A549 (cell line): ENCODE measurements around the gene ITSN2. TPM values are rescaled to one million over a fixed set of nuclear protein-coding genes. Genes with fewer than 3 reads are reported as not detected.
"Not testable (repeated sequence)": the region's sequence is repeated elsewhere in the genome, so short reads cannot be mapped to it uniquely, and the experiment has no call there.

ENCODE experiments used
- ATAC-seq, 2 experiments: fragments of 200-7000 bp in 1 of 2; fragments of >200 bp in 1 of 2; cut with Nextera tagmentation in 1 of 2; cut with Tn5 transposase in 1 of 2; 3 replicates each; pipeline versions ENCODE4 v1.8.0 to v1.9.1; 2018 to 2020; ENCODE audit warnings: mild to moderate bottlenecking in 1 of 2, moderate library complexity in 1 of 2
- CTCF ChIA-PET: fragments of 300-600 bp; sonication (Branson Sonifier 250); formaldehyde crosslinking; extraction: SDS; loops from one replicate; lab custom pipeline; 2021; ENCODE audit warnings: antibody characterized with exemption, inconsistent platforms; lab: Yijun Ruan, JAX
- POLR2A ChIA-PET: fragments of 350-600 bp; formaldehyde crosslinking; extraction: SDS; loops from one replicate; lab custom pipeline; 2021; ENCODE audit warnings: antibody characterized with exemption, inconsistent platforms; lab: Yijun Ruan, JAX
- DNase-seq, 2 experiments: peaks; one replicate each; pipeline versions ENCODE4 v3.0.0 to v3.0.0-alpha.2; 2011 to 2016; ENCODE audit warnings: low read depth in 1 of 2, low spot score in 1 of 2
- FAIRE-seq: peaks from 2 replicates; lab custom pipeline; 2011; peaks lifted over from hg19 to GRCh38; lab: Jason Lieb, UNC
- H3K27ac ChIP-seq, 2 experiments: fragments of >200 bp; sonication (Bioruptor Twin); formaldehyde crosslinking; 3 replicates each; pipeline ENCODE4 v1.5.1; 2016 to 2017
- H3K4me1 ChIP-seq: fragments of >200 bp; sonication (Bioruptor Twin); formaldehyde crosslinking; 3 replicates; pipeline ENCODE4 v1.6.1; 2016
- H3K4me2 ChIP-seq: fragments of >200 bp; sonication (Bioruptor Twin); formaldehyde crosslinking; 3 replicates; pipeline ENCODE4 v1.6.1; 2016
- H3K4me3 ChIP-seq: fragments of >200 bp; sonication (Bioruptor Twin); formaldehyde crosslinking; 3 replicates; pipeline ENCODE4 v1.5.1; 2016
- H3K9me3 ChIP-seq: fragments of >200 bp; sonication (Bioruptor Twin); formaldehyde crosslinking; 3 replicates; pipeline ENCODE4 v1.6.1; 2016
- BHLHE40 ChIP-seq: IDR thresholded peaks from 2 replicates; pipeline ENCODE4 v1.6.1; 2012; ENCODE audit warnings: low read depth, low read length, inconsistent platforms
- CBX8 ChIP-seq: fragments of 200-600 bp; sonication (generic); IDR thresholded peaks from 2 replicates; pipeline ENCODE4 v1.6.1; 2016
- CEBPB ChIP-seq, 2 experiments: fragments of >200 bp in 1 of 2; sonication (Bioruptor Twin) in 1 of 2; formaldehyde crosslinking in 1 of 2; IDR thresholded peaks; 2 replicates each; pipeline ENCODE4 v1.6.1; 2012 to 2016
- FOSL2 ChIP-seq, 2 experiments: fragments of 450-650 bp in 1 of 2; fragments of >200 bp in 1 of 2; sonication (Bioruptor Twin) in 1 of 2; formaldehyde crosslinking; IDR thresholded peaks; 2 replicates each; pipeline versions ENCODE4 v1.5.0 to v1.6.1; 2016 to 2020; ENCODE audit warnings: mild to moderate bottlenecking in 1 of 2, moderate library complexity in 1 of 2
- HOXB5 ChIP-seq: fragments of 250-450 bp; sonication (Bioruptor Pico); IDR thresholded peaks from 2 replicates; pipeline ENCODE4 v1.5.0; 2020; ENCODE audit warnings: mild to moderate bottlenecking, moderate library complexity
- KDM1A ChIP-seq: fragments of 200-600 bp; sonication (generic); IDR thresholded peaks from 2 replicates; pipeline ENCODE4 v1.6.1; 2016; ENCODE audit warnings: low read depth, mild to moderate bottlenecking
- MAFK ChIP-seq: fragments of 450-650 bp; IDR thresholded peaks from 2 replicates; pipeline ENCODE4 v1.6.1; 2014; ENCODE audit not compliant: partially characterized antibody
- MAZ ChIP-seq: fragments of 150-350 bp; IDR thresholded peaks from 2 replicates; pipeline ENCODE4 v1.6.1; 2014; ENCODE audit warnings: antibody characterized with exemption, low read depth, low read length, borderline replicate concordance
- MYC ChIP-seq: IDR thresholded peaks from 2 replicates; pipeline ENCODE4 v1.6.1; 2012; ENCODE audit warnings: mild to moderate bottlenecking, inconsistent platforms, low read length, improper control_type of control experiment, borderline replicate concordance
- NPAS2 ChIP-seq: fragments of 250-450 bp; sonication (Bioruptor Pico); IDR thresholded peaks from 2 replicates; pipeline ENCODE4 v1.8.0; 2022; ENCODE audit warnings: mild to moderate bottlenecking, moderate library complexity, borderline replicate concordance
- PHF8 ChIP-seq: fragments of 200-600 bp; sonication (generic); IDR thresholded peaks from 2 replicates; pipeline ENCODE4 v1.6.1; 2016; ENCODE audit warnings: low read depth, mild to moderate bottlenecking, antibody characterized with exemption, moderate library complexity, borderline replicate concordance
- POLR2A ChIP-seq: IDR thresholded peaks from 2 replicates; pipeline ENCODE4 v1.6.1; 2012; ENCODE audit warnings: mild to moderate bottlenecking, low read length
- RCOR1 ChIP-seq: fragments of 150-350 bp; IDR thresholded peaks from 2 replicates; pipeline ENCODE4 v1.6.1; 2014; ENCODE audit warnings: antibody characterized with exemption, low read length, low read depth
- RNF2 ChIP-seq: fragments of 200-600 bp; sonication (generic); IDR thresholded peaks from 2 replicates; pipeline ENCODE4 v1.6.1; 2016; ENCODE audit warnings: low read depth, mild to moderate bottlenecking, antibody characterized with exemption, moderate library complexity, borderline replicate concordance
- TFCP2L1 ChIP-seq: fragments of 250-450 bp; sonication (Bioruptor Pico); IDR thresholded peaks from 2 replicates; pipeline ENCODE4 v1.5.0; 2021; ENCODE audit warnings: mild to moderate bottlenecking
- TP53 ChIP-seq: fragments of 250-450 bp; sonication (Bioruptor Pico); IDR thresholded peaks from 2 replicates; pipeline ENCODE4 v1.5.0; 2021; ENCODE audit warnings: mild to moderate bottlenecking, moderate library complexity
- ZFP36 ChIP-seq: fragments of 450-650 bp; IDR thresholded peaks from 2 replicates; pipeline ENCODE4 v1.6.1; 2014; ENCODE audit warnings: borderline replicate concordance; ENCODE audit not compliant: partially characterized antibody
- ZNF302 ChIP-seq: fragments of 250-450 bp; sonication (Bioruptor Pico); IDR thresholded peaks from 2 replicates; pipeline ENCODE4 v1.9.0; 2021; ENCODE audit warnings: inconsistent platforms, mild to moderate bottlenecking, moderate library complexity
- ZSCAN20 ChIP-seq: fragments of 250-450 bp; sonication (Bioruptor Pico); IDR thresholded peaks from 2 replicates; pipeline ENCODE4 v1.8.0; 2022; ENCODE audit warnings: mild to moderate bottlenecking, moderate library complexity
- WGBS: methylation state at CpG from one replicate; pipeline ENCODE4 v1.1.6; 2017; ENCODE audit errors: missing lambda C conversion rate; 5-methylcytosine and 5-hydroxymethylcytosine counted together
- polyA plus RNA-seq, 4 experiments: library from polyadenylated mRNA; depleted of rRNA in 3 of 4; stranded (reverse); fragments of >200 nt; fragmentation: RNase III in 1 of 4; extraction: RNeasy Plus Mini Kit Qiagen cat#74134 plus additional on column Dnase treatment in 1 of 4; gene quantifications; 2 replicates in 3 of 4; 3 replicates in 1 of 4; pipeline ENCODE4 v1.2.3, GENCODE V29; 2011 to 2017
- TF ChIP-seq, protein P1 (sequence below): IDR thresholded peaks from 2 replicates; pipeline ENCODE4 v1.6.1; 2012
- TF ChIP-seq, protein P2 (sequence below): IDR thresholded peaks from 2 replicates; pipeline ENCODE4 v1.6.1; 2012; ENCODE audit warnings: low read depth, borderline replicate concordance
- TF ChIP-seq, protein P3 (sequence below): fragments of 450-650 bp; IDR thresholded peaks from 2 replicates; pipeline ENCODE4 v1.6.1; 2014; ENCODE audit warnings: antibody characterized with exemption

Gene ITSN2
- polyA plus RNA-seq, 2 of the 4 experiments (the other 2 are of a cell fraction), result 19.8 to 48.3 TPM

DNA sequence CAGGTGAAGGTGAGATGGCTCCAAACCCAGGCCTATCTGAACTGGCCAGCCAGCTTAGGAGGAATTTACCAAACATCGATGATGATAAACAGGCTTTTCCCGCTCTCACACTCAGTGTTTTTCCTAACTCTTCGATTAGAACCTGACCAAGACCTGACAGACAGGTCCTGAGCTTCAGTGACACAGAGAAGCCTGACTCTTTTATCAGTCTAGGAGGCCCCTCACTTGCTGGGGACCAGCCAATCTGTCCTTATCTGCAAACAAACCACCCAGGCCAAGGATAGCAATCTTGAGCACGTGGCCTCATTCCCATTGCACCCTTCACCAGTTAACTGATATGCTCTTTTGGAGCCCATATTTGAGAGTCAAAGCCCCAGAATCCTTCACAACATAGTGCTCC lies 1.9 kb upstream of the ITSN2 start:
- H3K4me3 ChIP-seq, result no peak overlapping the region
- WGBS, result 89% methylated on average over 4 of the region's 4 CpGs
- CTCF ChIA-PET, result interaction anchor here (1.8 kb wide), 1 partner anchor 48 kb away, joined by 6 read pairs; no protein-coding TSS in a partner anchor
- no peak for FAIRE-seq
- no peak for ATAC-seq
- TF ChIP-seq NPAS2 (CRISPR knock-in tag), result no peak
- H3K9me3 ChIP-seq, result no peaks in the 10 kb centered on the region
- POLR2A ChIA-PET, result no interaction called here
- H3K4me2 ChIP-seq, result no peak overlapping the region
- H3K4me1 ChIP-seq, result peaks cover 31% of the 10 kb centered on the region
- H3K27ac ChIP-seq, result no peak overlapping the region
- no peak for DNase-seq

DNA sequence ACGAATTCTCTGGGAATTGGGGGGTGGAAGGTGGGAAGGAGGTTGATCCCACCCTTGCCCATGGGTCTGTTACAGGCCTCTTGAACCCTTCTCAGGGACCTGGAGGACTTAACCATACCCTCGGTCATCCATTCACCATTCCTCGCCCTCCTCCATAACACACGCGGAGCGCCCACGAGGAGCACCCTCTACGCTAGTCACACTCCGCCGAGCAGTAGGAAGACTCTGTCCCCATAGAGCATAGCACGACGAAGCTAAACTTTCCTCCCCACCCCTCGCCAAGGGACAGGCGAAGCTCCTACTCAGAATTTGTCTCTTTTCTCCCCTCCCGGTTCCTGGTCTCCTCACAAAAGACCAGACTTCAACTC lies 611 bp upstream of the ITSN2 start:
- Histone ChIP-seq H3K9me3 (no peaks in the 10 kb centered on the region), H3K4me2 (peak overlapping the region; percentile 76), H3K4me3 (peak overlapping the region; percentile 87), H3K4me1 (peaks cover 31% of the 10 kb centered on the region), H3K27ac (peak overlapping the region; percentile 96 to 97)
- ATAC-seq (peak; percentile 12 to 13; a peak in 4 of 6 replicates), DNase-seq (no peak), FAIRE-seq (no peak)
- ChIA-PET POLR2A (interaction anchor here (2.2 kb wide), 1 partner anchor 277 kb away, joined by 13 read pairs; the partner anchor contains the start of gene TP53I3), CTCF (interaction anchor here (0.6 to 1.5 kb wide), 5 partner anchors 22 to 467 kb away, joined by 3 to 5 read pairs (median 3); partner anchors contain the start of gene ATAD2B)
- WGBS, result 89% methylated on average over 15 of the region's 15 CpGs
- TF ChIP-seq HOXB5, result no peak
- no peak for TF ChIP-seq KDM1A
- TF ChIP-seq CBX8, result no peak
- no peak for TF ChIP-seq MAFK
- TF ChIP-seq, protein P1, sequence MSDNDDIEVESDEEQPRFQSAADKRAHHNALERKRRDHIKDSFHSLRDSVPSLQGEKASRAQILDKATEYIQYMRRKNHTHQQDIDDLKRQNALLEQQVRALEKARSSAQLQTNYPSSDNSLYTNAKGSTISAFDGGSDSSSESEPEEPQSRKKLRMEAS, result no peak
- TF ChIP-seq, protein P2, sequence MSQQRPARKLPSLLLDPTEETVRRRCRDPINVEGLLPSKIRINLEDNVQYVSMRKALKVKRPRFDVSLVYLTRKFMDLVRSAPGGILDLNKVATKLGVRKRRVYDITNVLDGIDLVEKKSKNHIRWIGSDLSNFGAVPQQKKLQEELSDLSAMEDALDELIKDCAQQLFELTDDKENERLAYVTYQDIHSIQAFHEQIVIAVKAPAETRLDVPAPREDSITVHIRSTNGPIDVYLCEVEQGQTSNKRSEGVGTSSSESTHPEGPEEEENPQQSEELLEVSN, result no peak
- no peak for TF ChIP-seq RCOR1
- TF ChIP-seq PHF8, result no peak
- TF ChIP-seq RNF2, result no peak
- TF ChIP-seq ZFP36, result no peak
- TF ChIP-seq ZNF302 (CRISPR knock-in tag), result no peak
- TF ChIP-seq CEBPB (IDR thresholded peaks at IDR 0.05), result no peak
- no peak for TF ChIP-seq MAZ
- no peak for TF ChIP-seq TP53 (CRISPR knock-in tag)
- TF ChIP-seq FOSL2 (IDR thresholded peaks at IDR 0.05), result no peak
- no peak for TF ChIP-seq FOSL2 (CRISPR knock-in tag; IDR thresholded peaks at IDR 0.05)

DNA sequence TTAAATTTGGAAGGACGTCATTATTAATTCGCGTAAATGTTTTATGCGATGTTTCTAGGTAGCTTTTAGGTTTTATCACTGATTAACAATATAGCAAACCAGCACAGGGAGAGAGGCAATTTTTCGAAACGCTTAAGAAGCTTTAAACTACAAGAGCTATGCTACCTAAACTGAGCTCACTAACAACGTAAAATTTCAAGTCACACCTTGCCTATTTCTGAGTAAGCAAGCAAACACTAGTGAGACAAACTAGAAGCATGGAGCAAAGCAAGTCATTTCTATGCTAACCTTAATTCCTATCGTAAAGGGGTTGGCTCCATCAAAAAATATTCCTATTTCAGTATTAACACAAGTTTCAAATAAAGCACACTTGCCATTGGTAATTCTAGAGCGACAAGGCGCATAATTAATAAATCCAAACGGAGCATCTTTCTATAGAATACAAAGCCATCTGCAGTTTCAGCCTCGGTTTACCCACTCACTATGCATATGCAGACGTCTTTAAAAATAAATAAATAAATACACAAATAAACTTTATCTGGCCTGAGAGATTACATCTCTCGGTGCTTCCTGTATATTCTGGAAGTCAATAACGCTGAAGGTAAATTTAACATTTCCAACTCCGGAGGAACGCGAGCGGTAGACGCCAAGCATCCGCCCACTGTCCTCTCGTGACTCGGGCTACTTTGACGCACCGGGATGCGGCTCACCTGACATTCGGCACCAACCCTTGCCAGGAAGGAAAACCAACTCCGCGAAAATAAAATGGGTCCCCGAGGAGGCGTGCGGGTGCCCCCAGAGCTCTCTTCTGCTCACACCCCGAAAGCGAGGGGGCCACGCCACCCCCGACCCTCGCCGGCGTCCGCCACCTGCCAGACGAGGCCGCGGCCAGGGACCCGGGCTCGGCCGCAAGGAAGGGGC lies 947 bp downstream of the ITSN2 start:
- FAIRE-seq, result no peak
- ChIA-PET CTCF (interaction anchor here (0.5 to 0.7 kb wide), 3 partner anchors 9 to 276 kb away, joined by 3 read pairs; no protein-coding TSS in a partner anchor), POLR2A (interaction anchor here (1.2 to 2.2 kb wide), 2 partner anchors 275 to 419 kb away, joined by 3 to 13 read pairs; partner anchors contain the start of genes TP53I3 and UBXN2A)
- no peak for DNase-seq
- H3K4me2 ChIP-seq, result peak overlapping the region; percentile 76
- WGBS, result 14% methylated on average over 46 of the region's 46 CpGs
- no peaks in the 10 kb centered on the region for H3K9me3 ChIP-seq
- H3K4me3 ChIP-seq, result peak overlapping the region; percentile 87
- H3K4me1 ChIP-seq, result peaks cover 18% of the 10 kb centered on the region
- TF ChIP-seq, protein P3, sequence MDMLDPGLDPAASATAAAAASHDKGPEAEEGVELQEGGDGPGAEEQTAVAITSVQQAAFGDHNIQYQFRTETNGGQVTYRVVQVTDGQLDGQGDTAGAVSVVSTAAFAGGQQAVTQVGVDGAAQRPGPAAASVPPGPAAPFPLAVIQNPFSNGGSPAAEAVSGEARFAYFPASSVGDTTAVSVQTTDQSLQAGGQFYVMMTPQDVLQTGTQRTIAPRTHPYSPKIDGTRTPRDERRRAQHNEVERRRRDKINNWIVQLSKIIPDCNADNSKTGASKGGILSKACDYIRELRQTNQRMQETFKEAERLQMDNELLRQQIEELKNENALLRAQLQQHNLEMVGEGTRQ, result peak; percentile 28; the same call in 1 of the 2 replicates
- no peak for TF ChIP-seq MYC
- TF ChIP-seq BHLHE40, result 0 out of 2 replicates have a peak, but pooled peaks have one; percentile 11
- TF ChIP-seq TFCP2L1 (CRISPR knock-in tag), result no peak
- TF ChIP-seq ZSCAN20 (CRISPR knock-in tag), result no peak
- TF ChIP-seq POLR2A, result no peak
- peak; percentile 6 for TF ChIP-seq ZFP36
- peak overlapping the region; percentile 96 to 97 for H3K27ac ChIP-seq
- ATAC-seq, result peak; percentile 15 to 46

DNA sequence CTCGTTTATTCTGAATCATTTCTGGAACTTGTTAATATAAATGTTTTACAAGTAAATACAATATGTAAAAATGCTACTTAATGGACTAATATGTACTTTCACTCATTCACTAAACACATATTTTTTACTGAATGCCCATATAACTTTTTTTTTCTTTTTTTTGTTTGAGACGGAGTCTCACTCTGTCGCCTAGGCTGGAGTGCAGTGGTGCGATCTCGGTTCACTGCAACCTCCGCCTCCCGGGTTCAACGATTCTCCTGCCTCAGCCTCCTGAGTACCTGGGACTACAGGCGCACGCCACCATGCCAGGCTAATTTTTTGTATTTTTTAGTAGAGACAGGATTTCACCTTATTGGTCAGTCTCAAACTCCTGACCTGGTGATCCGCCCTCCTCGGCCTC lies 2.6 kb downstream of the ITSN2 start:
- H3K27ac ChIP-seq, H3K4me3 ChIP-seq, H3K9me3 ChIP-seq, ATAC-seq, H3K4me2 ChIP-seq, POLR2A ChIA-PET, FAIRE-seq, DNase-seq: not testable (repeated sequence)
- CTCF ChIA-PET, result interaction anchor here (0.6 kb wide), 1 partner anchor 421 kb away, joined by 3 read pairs; no protein-coding TSS in a partner anchor
- WGBS, result 95% methylated on average over 12 of the region's 12 CpGs
- peaks cover 18% of the 10 kb centered on the region for H3K4me1 ChIP-seq
